H1 (cell line): ENCODE results near the gene ADAMTSL2. TPM values are rescaled to one million over a fixed set of nuclear protein-coding genes. Genes with fewer than 3 reads are reported as not detected.

ENCODE experiments used
- CTCF ChIA-PET: fragments of 300-600 bp; sonication (Branson Sonifier 250); formaldehyde crosslinking; loops from one replicate; lab custom pipeline; 2021; ENCODE audit not compliant: partially characterized antibody; lab: Charles Lee
- POLR2A ChIA-PET: fragments of 300-600 bp; sonication (Branson Sonifier 250); formaldehyde crosslinking; loops from one replicate; lab custom pipeline; 2021; ENCODE audit warnings: inconsistent platforms; ENCODE audit not compliant: partially characterized antibody; lab: Charles Lee
- DNase-seq, 2 experiments: peaks; one replicate each; pipeline versions ENCODE4 v3.0.0 to v3.0.0-alpha.2; 2010 to 2022; ENCODE audit warnings: low spot score in 2 of 2, low read depth in 1 of 2, mixed read lengths in 1 of 2
- FAIRE-seq: peaks from 2 replicates; lab custom pipeline; 2011; peaks lifted over from hg19 to GRCh38; lab: Jason Lieb, UNC
- H2AFZ ChIP-seq: 2 replicates; pipeline ENCODE4 v1.8.1; 2012; ENCODE audit warnings: low read length, inconsistent platforms
- H2AK5ac ChIP-seq: 2 replicates; pipeline ENCODE4 v1.6.1; 2013; ENCODE audit warnings: low read depth, low read length
- H2BK120ac ChIP-seq: replicated peaks from 2 replicates; pipeline ENCODE3; 2013; ENCODE audit warnings: low read depth, low read length, inconsistent platforms
- H2BK12ac ChIP-seq: 2 replicates; pipeline ENCODE4 v1.6.1; 2013; ENCODE audit warnings: low read depth, low read length
- H2BK15ac ChIP-seq: 2 replicates; pipeline ENCODE4 v1.6.1; 2013; ENCODE audit warnings: low read length
- H2BK20ac ChIP-seq: 2 replicates; pipeline ENCODE4 v1.6.1; 2013; ENCODE audit warnings: low read length
- H2BK5ac ChIP-seq: 2 replicates; pipeline ENCODE4 v1.6.1; 2013; ENCODE audit warnings: low read depth, low read length
- H3K14ac ChIP-seq: 2 replicates; pipeline ENCODE4 v1.6.1; 2013; ENCODE audit warnings: inconsistent platforms; ENCODE audit not compliant: insufficient read length
- H3K18ac ChIP-seq: 2 replicates; pipeline ENCODE4 v1.6.1; 2013; ENCODE audit warnings: low read length; ENCODE audit errors: extremely low read depth
- H3K23ac ChIP-seq: 2 replicates; pipeline ENCODE4 v1.6.1; 2013; ENCODE audit warnings: inconsistent platforms; ENCODE audit not compliant: insufficient read length
- H3K23me2 ChIP-seq: 2 replicates; pipeline ENCODE4 v1.6.1; 2013; ENCODE audit warnings: low read depth, low read length
- H3K27ac ChIP-seq: 2 replicates; pipeline ENCODE4 v1.6.1; 2011; ENCODE audit warnings: low read depth, low read length, inconsistent platforms
- H3K27me3 ChIP-seq, 4 experiments: replicated peaks in 1 of 4; 1 replicate in 1 of 4; 2 replicates in 3 of 4; pipeline versions ENCODE4 v1.6.1 to v1.8.1; 2011 to 2013; ENCODE audit warnings: low read length in 3 of 4, mild to moderate bottlenecking in 3 of 4, inconsistent platforms in 2 of 4, mixed read lengths in 2 of 4, moderate library complexity in 1 of 4; ENCODE audit not compliant: control insufficient read depth in 3 of 4, insufficient read depth in 3 of 4; ENCODE audit errors: extremely low read depth in 1 of 4
- H3K36me3 ChIP-seq, 4 experiments: 2 replicates each; pipeline versions ENCODE4 v1.6.1 to v1.8.1; 2011 to 2013; ENCODE audit warnings: mild to moderate bottlenecking in 4 of 4, low read length in 3 of 4, moderate library complexity in 2 of 4, control low read depth in 1 of 4, inconsistent platforms in 1 of 4; ENCODE audit not compliant: insufficient read depth in 4 of 4, control insufficient read depth in 2 of 4
- H3K4ac ChIP-seq: replicated peaks from 2 replicates; pipeline ENCODE3; 2013; ENCODE audit warnings: low read length, low read depth, mixed read lengths, inconsistent platforms; ENCODE audit not compliant: insufficient read length
- H3K4me1 ChIP-seq, 4 experiments: replicated peaks in 1 of 4; 1 replicate in 1 of 4; 2 replicates in 3 of 4; pipeline versions ENCODE4 v1.6.1 to v1.8.1; 2011 to 2013; ENCODE audit warnings: low read length in 3 of 4, inconsistent platforms in 2 of 4, mixed read lengths in 1 of 4; ENCODE audit not compliant: insufficient read depth in 4 of 4, control insufficient read depth in 3 of 4
- H3K4me2 ChIP-seq, 2 experiments: 2 replicates each; pipeline versions ENCODE4 v1.6.1 to v1.8.1; 2011 to 2013; ENCODE audit warnings: low read depth in 2 of 2, low read length in 2 of 2, control low read depth in 1 of 2, inconsistent platforms in 1 of 2, mild to moderate bottlenecking in 1 of 2; ENCODE audit not compliant: insufficient read depth in 1 of 2
- H3K4me3 ChIP-seq, 4 experiments: fragments of 200-600, 300-600 bp in 1 of 4; sonication (generic), shearing (Covaris generic), sonication (Bioruptor Twin) in 1 of 4; 2 replicates each; pipeline versions ENCODE4 v1.5.1 to v1.8.1; 2011 to 2016; ENCODE audit warnings: low read length in 4 of 4, low read depth in 3 of 4, control low read depth in 2 of 4, inconsistent platforms in 2 of 4, mild to moderate bottlenecking in 2 of 4, mixed read lengths in 1 of 4, moderate library complexity in 1 of 4; ENCODE audit not compliant: insufficient read depth in 2 of 4; ENCODE audit errors: extremely low read depth in 1 of 4
- H3K56ac ChIP-seq: replicated peaks from 2 replicates; pipeline ENCODE3; 2013; ENCODE audit warnings: low read depth, mild to moderate bottlenecking, mixed read lengths, low read length, inconsistent platforms; ENCODE audit not compliant: insufficient read length
- H3K79me1 ChIP-seq: 2 replicates; pipeline ENCODE4 v1.6.1; 2013; ENCODE audit warnings: low read depth, low read length, control low read depth
- H3K79me2 ChIP-seq, 2 experiments: 2 replicates each; pipeline versions ENCODE4 v1.6.1 to v1.8.1; 2012 to 2013; ENCODE audit warnings: low read length in 2 of 2, mild to moderate bottlenecking in 2 of 2, inconsistent platforms in 1 of 2; ENCODE audit not compliant: insufficient read depth in 2 of 2, control insufficient read depth in 1 of 2
- H3K9ac ChIP-seq, 4 experiments: replicated peaks in 1 of 4; 1 replicate in 1 of 4; 2 replicates in 3 of 4; pipeline versions ENCODE4 v1.6.1 to v1.8.1; 2011 to 2013; ENCODE audit warnings: low read depth in 3 of 4, low read length in 3 of 4, control low read depth in 2 of 4, mild to moderate bottlenecking in 2 of 4, moderate library complexity in 2 of 4, inconsistent platforms in 1 of 4; ENCODE audit errors: extremely low read depth in 1 of 4
- H3K9me3 ChIP-seq, 2 experiments: 2 replicates each; pipeline versions ENCODE4 v1.6.1 to v1.8.1; 2012 to 2013; ENCODE audit warnings: mild to moderate bottlenecking in 2 of 2, moderate library complexity in 2 of 2, control low read depth in 1 of 2, inconsistent platforms in 1 of 2, low read depth in 1 of 2, low read length in 1 of 2, mixed read lengths in 1 of 2; ENCODE audit not compliant: insufficient read depth in 2 of 2
- H4K20me1 ChIP-seq, 2 experiments: replicated peaks in 1 of 2; 2 replicates each; pipeline versions ENCODE3 to v1.8.1; 2011 to 2013; ENCODE audit warnings: inconsistent platforms in 2 of 2, low read length in 2 of 2, mild to moderate bottlenecking in 1 of 2; ENCODE audit not compliant: insufficient read depth in 2 of 2, control insufficient read depth in 1 of 2
- H4K5ac ChIP-seq: 2 replicates; pipeline ENCODE4 v1.6.1; 2013; ENCODE audit warnings: low read length, low read depth, mixed read lengths, inconsistent platforms; ENCODE audit not compliant: insufficient read length
- H4K8ac ChIP-seq: 2 replicates; pipeline ENCODE4 v1.8.0; 2013; ENCODE audit warnings: mild to moderate bottlenecking, moderate library complexity, low read length, inconsistent platforms; ENCODE audit not compliant: insufficient read depth; ENCODE audit errors: extremely low read depth
- H4K91ac ChIP-seq: replicated peaks from 2 replicates; pipeline ENCODE3; 2013; ENCODE audit warnings: low read length, mixed read lengths, inconsistent platforms; ENCODE audit not compliant: insufficient read length
- NRF1 ChIP-seq: IDR thresholded peaks from 2 replicates; pipeline ENCODE4 v1.6.1; 2011; ENCODE audit warnings: mild to moderate bottlenecking, low read depth, low read length, improper control_type of control experiment
- WGBS, 2 experiments: shearing (Covaris generic) in 1 of 2; methylation state at CpG; one replicate each; pipeline versions ENCODE4 v1.1.6 to v1.1.7; 2013 to 2015; ENCODE audit warnings: low lambda C conversion rate in 2 of 2, mixed read lengths in 2 of 2, inconsistent platforms in 1 of 2, low coverage in 1 of 2, missing lambda C conversion rate in 1 of 2; ENCODE audit not compliant: insufficient replicate concordance in 2 of 2, insufficient coverage in 1 of 2, insufficient read length in 1 of 2; ENCODE audit errors: extremely low coverage in 1 of 2, missing lambda C conversion rate in 1 of 2; 5-methylcytosine and 5-hydroxymethylcytosine counted together
- polyA plus RNA-seq, 7 experiments: library from polyadenylated mRNA; depleted of rRNA in 3 of 7; stranded (reverse) in 5 of 7; unstranded in 2 of 7; fragments of >200 nt in 5 of 7; fragments of 200-250 nt in 2 of 7; gene quantifications; 1 replicate in 5 of 7; 2 replicates in 1 of 7; 4 replicates in 1 of 7; pipeline versions ENCODE4 v1.2.1 to v1.2.3, GENCODE V29; 2011 to 2013; ENCODE audit warnings: missing spikeins in 2 of 7, mixed read lengths in 2 of 7
- total RNA-seq: library from RNA; stranded (reverse); fragmentation: NEBNext Ultra II Directional; extraction: Animal tissue kit (Norgen Biotek cat#: 25700); gene quantifications from 2 replicates; pipeline ENCODE4 v1.2.1, GENCODE V29; 2021

ADAMTSL2 gene
- total and polyA plus RNA-seq, 2 of the 8 experiments (the other 6 are each of a cell fraction or from before 2014, with no cell fraction given): 0.74 to 0.76 TPM

DNA sequence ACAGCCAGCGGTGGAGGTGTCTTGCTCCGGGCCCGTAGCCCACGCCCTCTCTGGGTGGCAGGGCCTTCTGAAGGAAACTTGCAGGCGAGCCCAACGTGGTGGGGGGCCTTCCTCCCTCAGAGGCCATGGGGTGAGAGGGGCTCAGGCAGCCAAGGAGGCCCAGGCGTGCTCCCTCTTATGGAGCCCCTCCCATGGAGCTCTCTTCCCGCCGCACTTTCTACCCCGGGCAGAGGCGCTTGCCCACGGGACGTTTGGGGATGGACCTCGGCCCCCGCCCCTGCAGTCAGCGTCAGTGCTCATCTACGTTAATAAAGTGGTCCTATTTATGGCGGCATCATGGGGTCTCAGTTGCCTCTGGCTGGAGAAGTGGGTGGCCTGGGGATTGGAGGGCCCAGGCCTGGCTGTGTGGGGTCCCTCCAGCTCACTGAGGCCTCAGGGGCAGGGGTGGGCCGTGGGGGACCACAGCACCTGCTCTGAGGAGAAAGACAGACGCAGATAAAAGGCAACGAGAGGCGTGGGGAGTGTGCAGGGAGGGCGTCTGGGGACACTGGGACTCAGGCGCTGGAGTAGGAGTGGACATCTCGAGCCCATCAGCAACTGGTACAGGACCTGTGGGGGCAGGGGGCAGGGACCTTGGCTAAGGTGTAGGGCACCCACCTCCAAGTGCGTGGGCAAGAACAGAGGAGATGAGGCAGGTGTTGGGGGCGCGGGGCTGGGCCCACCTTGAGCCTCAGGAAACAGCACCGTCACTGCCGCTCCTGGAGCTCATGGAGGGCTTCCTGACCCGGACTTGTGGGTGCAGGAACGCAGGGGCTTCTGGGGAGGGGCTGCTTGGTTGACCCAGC lies 40.9 kb downstream of the ADAMTSL2 start:
- ChIA-PET CTCF (interaction anchor here (0.7 to 4.9 kb wide), 9 partner anchors 9 to 154 kb away, joined by 3 to 18 read pairs (median 3); no protein-coding TSS in a partner anchor), POLR2A (interaction anchor here (0.7 to 1.1 kb wide), 2 partner anchors 11 to 17 kb away, joined by 3 read pairs; no protein-coding TSS in a partner anchor)
- Histone ChIP-seq H4K8ac (0 out of 2 replicates have a peak overlapping the region, but pooled peaks have one; percentile 14), H3K27ac (no peak overlapping the region), H3K56ac (no peak overlapping the region), H3K4ac (no peak overlapping the region), H3K18ac (no peak overlapping the region), H3K23me2 (no peaks in the 10 kb centered on the region), H2BK5ac (no peak overlapping the region), H3K9me3 (no peaks in the 10 kb centered on the region), H2BK20ac (no peak overlapping the region), H3K79me2 (no peaks in the 10 kb centered on the region), H2AFZ (no peak overlapping the region), H2AK5ac (no peak overlapping the region), H3K27me3 (0 out of 7 replicates have a peak, but pooled peaks cover 0 to 2% (median 0%) of the 10 kb centered on the region in 4 experiments), H3K14ac (no peak overlapping the region), H3K4me3 (no peak overlapping the region), H3K23ac (no peak overlapping the region), H4K20me1 (no peaks in the 10 kb centered on the region), H3K36me3 (no peaks in the 10 kb centered on the region), H4K5ac (no peak overlapping the region), H3K79me1 (no peaks in the 10 kb centered on the region), H2BK120ac (no peak overlapping the region), H3K4me2 (no peak overlapping the region), H2BK15ac (no peak overlapping the region), H3K9ac (no peak overlapping the region), H2BK12ac (no peak overlapping the region), H3K4me1 (peaks cover 0 to 8% (median 1%) of the 10 kb centered on the region in 4 experiments; a peak in 5 of 7 replicates), H4K91ac (no peak overlapping the region)
- FAIRE-seq (no peak), DNase-seq (no peak)
- WGBS, 2 experiments: 88% methylated on average over 22 of the region's 32 CpGs; no CpG with 5 or more reads in 1 of the 2 experiments
- TF ChIP-seq NRF1: no peak
